Measurements from ENCODE around the gene CALCB.

The CALCB gene

GRCh38 chr11:15119352-15119751, 46.0 kb downstream of the CALCB start:
- no peak for DNase-seq

DNA sequence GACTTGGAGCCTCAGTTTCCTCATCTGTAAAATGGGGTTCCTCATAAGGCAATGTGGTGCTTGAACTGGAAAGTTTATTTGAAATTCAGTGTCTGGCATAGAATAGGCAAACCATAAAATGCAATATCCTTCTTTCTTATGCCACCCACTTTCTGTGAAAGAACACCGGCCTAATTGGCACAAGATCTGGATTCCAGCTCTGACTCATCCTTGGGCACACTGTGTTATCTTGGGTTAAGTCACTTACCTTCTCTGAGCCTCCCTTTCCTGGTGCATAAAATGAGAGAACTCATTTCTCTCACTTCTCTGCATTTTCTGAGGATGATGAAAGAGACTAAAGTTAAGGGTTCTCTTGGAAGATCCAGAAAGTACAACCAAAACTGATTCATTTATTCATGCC, 46.4 kb downstream of the CALCB start:
- no peak for DNase-seq

DNA sequence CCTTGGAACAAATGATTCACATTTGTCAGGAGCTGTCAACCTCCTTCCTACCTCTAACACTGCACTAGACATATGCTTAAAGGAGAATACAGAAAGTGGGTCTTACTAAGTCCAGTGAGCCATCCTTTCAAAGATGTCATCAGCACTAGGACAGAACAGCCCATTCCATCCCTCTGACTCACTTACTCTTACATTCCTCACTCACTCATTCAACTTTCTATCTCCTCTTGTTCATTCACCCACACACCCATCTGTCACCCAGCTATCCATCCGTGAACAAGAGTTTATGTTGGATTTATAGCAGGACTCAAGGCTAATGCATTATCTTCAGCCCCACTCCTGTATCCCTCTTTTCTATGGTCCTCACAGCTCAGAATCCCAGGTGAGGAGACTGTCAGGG, 50.5 kb downstream of the CALCB start:
- no peak for DNase-seq

- DNase-seq, result no peak
Measured at GRCh38 chr11:15124528-15124927, 51.1 kb downstream of the CALCB start.

- DNase-seq, result no peak
Measured at GRCh38 chr11:15127341-15127740, 53.9 kb downstream of the CALCB start.
